HepG2 (cell line): Measurements from ENCODE around the gene ERF. TPM values are rescaled to one million over a fixed set of nuclear protein-coding genes. Genes with fewer than 3 reads are reported as not detected.

Experiments used
- BCL6 ChIP-seq: IDR thresholded peaks from 2 replicates; pipeline ENCODE4 v1.6.1; 2016; ENCODE audit warnings: missing genetic modification reagents, missing compliant biosample characterization
- CENPT ChIP-seq: sonication (generic); formaldehyde crosslinking; IDR thresholded peaks from 2 replicates; pipeline ENCODE4 v1.8.0; 2022; ENCODE audit warnings: low read depth, mild to moderate bottlenecking, moderate library complexity, missing genetic modification reagents
- FOXO1 ChIP-seq: sonication (generic); formaldehyde crosslinking; IDR thresholded peaks from 2 replicates; pipeline ENCODE4 v1.4.0; 2020; ENCODE audit warnings: missing genetic modification reagents
- HINFP ChIP-seq: sonication (generic); formaldehyde crosslinking; IDR thresholded peaks from 2 replicates; pipeline ENCODE4 v1.4.0; 2020; ENCODE audit warnings: low read depth, mild to moderate bottlenecking, missing genetic modification reagents
- IRF9 ChIP-seq: sonication (generic); formaldehyde crosslinking; IDR thresholded peaks from 2 replicates; pipeline ENCODE4 v1.8.0; 2022; ENCODE audit warnings: missing genetic modification reagents, mild to moderate bottlenecking, borderline replicate concordance
- ISX ChIP-seq: sonication (generic); formaldehyde crosslinking; conservative IDR thresholded peaks from 2 replicates; pipeline ENCODE4 v1.5.0; 2020; ENCODE audit warnings: missing genetic modification reagents
- KDM5B ChIP-seq: sonication (generic); formaldehyde crosslinking; IDR thresholded peaks from 2 replicates; pipeline ENCODE4 v1.4.0; 2020; ENCODE audit warnings: missing genetic modification reagents, mild to moderate bottlenecking, borderline replicate concordance
- MBD4 ChIP-seq: IDR thresholded peaks from 2 replicates; pipeline ENCODE4 v1.6.1; 2012; ENCODE audit warnings: low read length, inconsistent platforms, borderline replicate concordance
- MED8 ChIP-seq: sonication (generic); formaldehyde crosslinking; IDR thresholded peaks from 2 replicates; pipeline ENCODE4 v1.8.1; 2023; ENCODE audit warnings: mild to moderate bottlenecking, missing genetic modification reagents; ENCODE audit not compliant: insufficient replicate concordance
- NFIC ChIP-seq: IDR thresholded peaks from 2 replicates; pipeline ENCODE4 v1.6.1; 2012; ENCODE audit warnings: mild to moderate bottlenecking, low read length, inconsistent platforms
- POLR2AphosphoS5 ChIP-seq: IDR thresholded peaks from 2 replicates; pipeline ENCODE4 v1.6.1; 2012; ENCODE audit warnings: low read depth, low read length
- SAP130 ChIP-seq: IDR thresholded peaks from 2 replicates; pipeline ENCODE4 v1.6.1; 2016; ENCODE audit warnings: low read depth
- SUZ12 ChIP-seq: fragments of 150-350 bp; IDR thresholded peaks from 2 replicates; pipeline ENCODE4 v1.6.1; 2014; ENCODE audit warnings: low read depth, low read length
- TEAD2 ChIP-seq: sonication (generic); formaldehyde crosslinking; IDR thresholded peaks from 2 replicates; pipeline ENCODE4 v1.9.0; 2021; ENCODE audit warnings: missing genetic modification reagents
- TFDP2 ChIP-seq: sonication (generic); formaldehyde crosslinking; IDR thresholded peaks from 2 replicates; pipeline ENCODE4 v1.4.0; 2020; ENCODE audit warnings: missing genetic modification reagents
- XBP1 ChIP-seq: sonication (generic); formaldehyde crosslinking; IDR thresholded peaks from 2 replicates; pipeline ENCODE4 v1.5.0; 2020; ENCODE audit warnings: missing genetic modification reagents
- ZFAT ChIP-seq: sonication (generic); formaldehyde crosslinking; conservative IDR thresholded peaks from 2 replicates; pipeline ENCODE4 v1.8.1; 2023; ENCODE audit warnings: missing genetic modification reagents, inconsistent platforms
- ZFX ChIP-seq: sonication (generic); formaldehyde crosslinking; IDR thresholded peaks from 2 replicates; pipeline ENCODE4 v1.4.0; 2020; ENCODE audit warnings: mild to moderate bottlenecking, low read depth, missing genetic modification reagents, moderate library complexity
- ZNF350 ChIP-seq: sonication (generic); formaldehyde crosslinking; IDR thresholded peaks from 2 replicates; pipeline ENCODE4 v1.4.0; 2020; ENCODE audit warnings: mild to moderate bottlenecking, low read depth, missing genetic modification reagents, borderline replicate concordance
- ZNF510 ChIP-seq: sonication (generic); formaldehyde crosslinking; IDR thresholded peaks from 2 replicates; pipeline ENCODE4 v1.4.0; 2020; ENCODE audit warnings: low read depth, mild to moderate bottlenecking, missing genetic modification reagents
- ZNF580 ChIP-seq: IDR thresholded peaks from 2 replicates; pipeline ENCODE4 v1.6.1; 2016; ENCODE audit warnings: low read depth, borderline replicate concordance
- ZNF629 ChIP-seq: sonication (generic); formaldehyde crosslinking; conservative IDR thresholded peaks from 2 replicates; pipeline ENCODE4 v1.5.0; 2020; ENCODE audit warnings: missing genetic modification reagents
- ZNF761 ChIP-seq: sonication (generic); formaldehyde crosslinking; conservative IDR thresholded peaks from 2 replicates; pipeline ENCODE4 v1.4.0; 2020; ENCODE audit warnings: mild to moderate bottlenecking, missing genetic modification reagents
- ZSCAN21 ChIP-seq: sonication (generic); formaldehyde crosslinking; IDR thresholded peaks from 2 replicates; pipeline ENCODE4 v1.8.0; 2022; ENCODE audit warnings: mild to moderate bottlenecking, missing genetic modification reagents, moderate library complexity, borderline replicate concordance
- polyA plus RNA-seq, 8 experiments: library from polyadenylated mRNA; depleted of rRNA in 3 of 8; stranded (reverse) in 7 of 8; unstranded in 1 of 8; fragments of >200 nt; fragmentation: Illumina TruSeq in 4 of 8; extraction: Trizol in 4 of 8; gene quantifications; 2 replicates each; pipeline versions ENCODE4 v1.2.1 to v1.2.3, GENCODE V29; 2011 to 2016; ENCODE audit warnings: low read depth in 4 of 8, missing spikeins in 1 of 8, mixed read lengths in 1 of 8; ENCODE audit not compliant: insufficient read depth in 1 of 8
- total RNA-seq, 5 experiments: library from RNA; depleted of rRNA; stranded (reverse); fragments of >200 nt; fragmentation: Illumina TruSeq; extraction: Trizol; gene quantifications; 2 replicates each; pipeline ENCODE4 v1.2.3, GENCODE V29; 2016; ENCODE audit warnings: low read depth in 1 of 5

ERF gene
- total and polyA plus RNA-seq, 2 of the 13 experiments (the other 11 are each of a cell fraction or from before 2014, with no cell fraction given) = 67.1 to 69.9 TPM

GRCh38 chr19:42219812-42220750, 34.8 kb downstream of the ERF start, which contains the start of gene ZNF526 (continued):
- TF ChIP-seq ZNF761 (CRISPR knock-in tag) (no peak), ZFAT (CRISPR knock-in tag) (no peak), XBP1 (CRISPR knock-in tag) (no peak), NFIC (no peak), FOXO1 (CRISPR knock-in tag) (no peak), MED8 (CRISPR knock-in tag) (no peak), ZNF510 (CRISPR knock-in tag) (no peak; the same call in 1 of the 2 replicates), MBD4 (no peak), CENPT (CRISPR knock-in tag) (no peak), TEAD2 (no peak), POLR2AphosphoS5 (peak; percentile 96), KDM5B (CRISPR knock-in tag) (peak; percentile 64; the same call in 1 of the 2 replicates), ISX (CRISPR knock-in tag) (no peak), ZNF350 (CRISPR knock-in tag) (peak; percentile 92), ZFX (CRISPR knock-in tag) (peak; percentile 85), TFDP2 (CRISPR knock-in tag) (peak; percentile 38; the same call in 1 of the 2 replicates), SUZ12 (no peak), IRF9 (CRISPR knock-in tag) (peak; percentile 49; the same call in 1 of the 2 replicates), ZSCAN21 (CRISPR knock-in tag) (peak; percentile 69), BCL6 (CRISPR knock-in tag) (0 out of 2 replicates have a peak, but pooled peaks have one; percentile 23), HINFP (CRISPR knock-in tag) (no peak), ZNF580 (peak; percentile 57; the same call in 1 of the 2 replicates), SAP130 (peak; percentile 94), ZNF629 (CRISPR knock-in tag) (no peak)
